Progenitor cell of endocrine pancreas (in vitro differentiated cells): ENCODE measurements around the gene COBL. TPM values are rescaled to one million over a fixed set of nuclear protein-coding genes. Genes with fewer than 3 reads are reported as not detected.

Source experiments
- DNase-seq: peaks from one replicate; pipeline ENCODE4 v3.0.0; 2021; ENCODE audit warnings: low spot score; ENCODE audit not compliant: unreplicated experiment
- H3K27ac Mint-ChIP-seq: 2 replicates; pipeline ENCODE4 v1.8.0; 2021; ENCODE audit warnings: mild to moderate bottlenecking, moderate library complexity, mixed read lengths
- H3K27me3 Mint-ChIP-seq: 2 replicates; pipeline ENCODE4 v1.8.0; 2021; ENCODE audit warnings: mixed read lengths
- H3K36me3 Mint-ChIP-seq: 2 replicates; pipeline ENCODE4 v1.8.0; 2022; ENCODE audit warnings: mixed read lengths; ENCODE audit not compliant: insufficient read depth
- H3K4me1 Mint-ChIP-seq: 2 replicates; pipeline ENCODE4 v1.8.0; 2021; ENCODE audit warnings: low read depth, mixed read lengths
- H3K4me3 Mint-ChIP-seq: 2 replicates; pipeline ENCODE4 v1.8.0; 2021; ENCODE audit warnings: low read depth, mild to moderate bottlenecking, moderate library complexity, mixed read lengths
- H3K9me3 Mint-ChIP-seq: 2 replicates; pipeline ENCODE4 v1.8.0; 2021; ENCODE audit warnings: low read depth, mixed read lengths
- CTCF ChIP-seq: fragments of 200-600 bp; sonication (generic); IDR thresholded peaks from one replicate; pipeline ENCODE4 v1.5.0; 2021; ENCODE audit warnings: antibody characterized with exemption, mild to moderate bottlenecking; ENCODE audit not compliant: unreplicated experiment
- total RNA-seq: library from RNA; stranded (reverse); gene quantifications from 2 replicates; pipeline ENCODE4 v1.2.1, GENCODE V29; 2021

The COBL gene
- total RNA-seq, 1 donor from 2014 or later = 21.3 TPM

DNA sequence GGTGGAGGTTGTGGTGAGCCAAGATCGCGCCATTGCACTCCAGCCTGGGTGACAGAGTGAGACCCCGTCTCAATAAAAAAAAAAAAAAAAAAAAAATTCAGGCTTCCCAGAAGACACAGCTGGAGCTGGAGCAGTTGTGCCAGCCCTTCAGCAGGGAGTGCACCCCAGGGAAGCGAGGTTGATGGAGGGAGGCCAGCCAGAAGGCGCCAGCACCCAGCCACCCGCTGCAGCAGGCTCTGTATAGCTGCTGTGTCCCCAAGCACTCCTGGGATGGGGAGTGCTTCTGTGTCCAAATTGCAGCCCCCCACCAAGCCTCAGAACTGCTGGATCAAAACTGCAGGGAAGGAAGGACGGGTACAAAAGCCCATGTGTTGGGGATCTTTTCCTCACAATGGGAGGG lies 47.8 kb downstream of the COBL start:
- TF ChIP-seq CTCF = no peak
- Mint-ChIP-seq H3K36me3 (peaks cover 1% of the 10 kb centered on the region), H3K4me1 (peaks cover 13% of the 10 kb centered on the region), H3K4me3 (no peak overlapping the region), H3K27ac (no peak overlapping the region), H3K9me3 (no peaks in the 10 kb centered on the region), H3K27me3 (peaks cover 7% of the 10 kb centered on the region)
- no peak for DNase-seq

DNA sequence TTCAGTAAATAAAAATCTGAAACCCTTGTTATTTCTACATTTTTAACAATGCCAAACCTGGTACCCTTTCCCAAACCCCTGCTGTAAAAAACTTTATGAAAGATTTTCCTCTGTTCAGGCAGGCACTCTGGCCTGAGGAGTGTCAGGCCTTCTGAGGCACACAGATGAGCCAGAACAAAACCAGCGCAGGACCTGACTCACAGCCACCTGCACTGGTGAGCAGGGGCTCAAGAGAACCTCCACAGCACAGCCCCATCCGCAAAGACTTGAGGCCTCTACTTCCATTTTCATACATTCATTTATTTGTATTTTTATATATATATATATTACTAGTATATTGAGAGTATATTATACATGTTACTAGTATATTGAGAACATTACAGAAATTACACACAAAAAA lies 49.4 kb downstream of the COBL start:
- TF ChIP-seq CTCF = no peak
- Mint-ChIP-seq H3K9me3 (no peaks in the 10 kb centered on the region), H3K4me3 (no peak overlapping the region), H3K4me1 (peaks cover 27% of the 10 kb centered on the region), H3K27me3 (peaks cover 2% of the 10 kb centered on the region), H3K36me3 (peaks cover 1% of the 10 kb centered on the region), H3K27ac (peak overlapping the region; percentile 69)
- no peak for DNase-seq

DNA sequence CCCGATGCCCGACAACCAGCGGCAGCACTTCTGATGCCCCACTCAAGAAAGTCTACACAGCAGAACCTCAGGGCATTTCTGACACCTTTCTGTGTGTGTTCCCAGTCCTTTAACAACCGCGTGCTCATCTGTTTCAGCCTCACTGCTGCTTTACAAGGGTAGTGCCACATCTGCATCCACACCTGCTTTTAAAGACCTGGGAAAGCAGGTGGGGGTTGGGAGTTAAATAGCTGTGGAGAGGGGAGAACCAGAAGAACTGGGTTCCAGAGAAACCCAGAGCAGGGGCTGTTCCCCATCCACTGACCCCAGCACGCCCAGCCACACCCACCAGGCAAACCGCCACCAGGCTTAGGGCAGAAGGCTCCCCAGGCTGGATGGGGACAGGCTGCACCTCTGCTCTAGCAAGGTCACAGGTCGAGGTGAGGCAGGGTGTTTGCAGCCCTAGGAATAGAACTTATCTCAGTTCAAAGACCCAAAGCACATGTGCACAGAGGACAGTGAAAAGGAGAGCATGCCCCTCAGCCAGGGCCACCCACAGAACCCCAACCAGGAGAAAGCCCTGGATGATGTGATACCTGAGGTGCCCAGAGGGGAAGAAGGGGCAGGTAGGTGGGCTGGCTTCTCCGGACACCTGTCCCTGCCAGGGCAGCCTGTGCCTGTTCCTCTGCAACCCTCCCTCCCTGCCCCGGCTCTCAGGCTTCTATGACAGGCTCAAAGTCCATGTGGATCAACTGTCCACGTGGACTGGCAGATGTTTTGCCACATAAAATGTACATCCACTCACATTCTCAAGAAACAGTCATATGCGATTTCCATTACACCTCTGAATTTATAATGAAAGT lies 51.3 kb downstream of the COBL start:
- TF ChIP-seq CTCF = no peak
- peaks cover 1% of the 10 kb centered on the region for H3K36me3 Mint-ChIP-seq
- H3K27ac Mint-ChIP-seq = no peak overlapping the region
- no peaks in the 10 kb centered on the region for H3K9me3 Mint-ChIP-seq
- no peaks in the 10 kb centered on the region for H3K27me3 Mint-ChIP-seq
- no peak for DNase-seq
- H3K4me1 Mint-ChIP-seq = peaks cover 27% of the 10 kb centered on the region
- no peak overlapping the region for H3K4me3 Mint-ChIP-seq

DNA sequence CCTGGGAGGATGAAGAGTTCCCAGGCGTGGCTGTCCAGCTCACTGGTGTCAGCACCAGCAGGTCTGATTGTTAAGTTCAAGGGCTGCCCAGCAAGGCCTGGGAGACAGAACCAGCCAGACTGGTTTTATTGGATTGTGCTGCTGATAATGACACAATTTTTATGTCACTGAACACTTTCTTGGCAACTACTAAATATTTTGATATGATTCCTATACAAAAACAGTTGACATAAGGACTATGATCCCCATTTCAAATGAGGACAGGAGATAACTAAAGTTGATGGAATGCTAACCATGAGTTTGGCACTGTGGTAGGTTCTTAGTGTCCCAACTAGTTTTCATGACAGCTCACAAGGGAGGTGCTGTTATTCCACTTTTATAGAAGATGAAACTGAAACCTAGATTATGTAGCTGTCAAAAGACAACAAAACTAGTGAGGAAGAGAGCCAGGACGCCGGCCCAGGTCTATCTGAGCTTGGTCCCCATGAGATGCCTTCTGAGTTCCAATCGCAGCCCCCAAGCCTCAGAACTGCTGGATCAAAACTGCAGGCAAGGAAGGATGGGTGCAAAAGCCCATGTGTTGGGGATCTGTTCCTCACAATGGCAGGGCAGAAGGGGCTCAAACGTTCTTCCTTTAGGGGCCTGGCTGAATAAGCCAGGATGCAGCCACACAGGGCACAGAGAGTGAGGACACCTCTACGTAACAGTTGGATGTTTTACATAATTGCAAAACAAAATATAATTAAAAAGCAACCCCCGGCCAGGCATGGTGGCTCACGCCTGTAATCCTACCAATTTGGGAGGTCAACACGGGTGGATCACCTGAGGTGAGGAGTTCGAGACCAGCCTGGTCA lies 52.8 kb downstream of the COBL start:
- DNase-seq = no peak
- no peaks in the 10 kb centered on the region for H3K27me3 Mint-ChIP-seq
- no peaks in the 10 kb centered on the region for H3K9me3 Mint-ChIP-seq
- no peak overlapping the region for H3K4me3 Mint-ChIP-seq
- peaks cover 26% of the 10 kb centered on the region for H3K4me1 Mint-ChIP-seq
- peaks cover 1% of the 10 kb centered on the region for H3K36me3 Mint-ChIP-seq
- no peak for TF ChIP-seq CTCF
- no peak overlapping the region for H3K27ac Mint-ChIP-seq

DNA sequence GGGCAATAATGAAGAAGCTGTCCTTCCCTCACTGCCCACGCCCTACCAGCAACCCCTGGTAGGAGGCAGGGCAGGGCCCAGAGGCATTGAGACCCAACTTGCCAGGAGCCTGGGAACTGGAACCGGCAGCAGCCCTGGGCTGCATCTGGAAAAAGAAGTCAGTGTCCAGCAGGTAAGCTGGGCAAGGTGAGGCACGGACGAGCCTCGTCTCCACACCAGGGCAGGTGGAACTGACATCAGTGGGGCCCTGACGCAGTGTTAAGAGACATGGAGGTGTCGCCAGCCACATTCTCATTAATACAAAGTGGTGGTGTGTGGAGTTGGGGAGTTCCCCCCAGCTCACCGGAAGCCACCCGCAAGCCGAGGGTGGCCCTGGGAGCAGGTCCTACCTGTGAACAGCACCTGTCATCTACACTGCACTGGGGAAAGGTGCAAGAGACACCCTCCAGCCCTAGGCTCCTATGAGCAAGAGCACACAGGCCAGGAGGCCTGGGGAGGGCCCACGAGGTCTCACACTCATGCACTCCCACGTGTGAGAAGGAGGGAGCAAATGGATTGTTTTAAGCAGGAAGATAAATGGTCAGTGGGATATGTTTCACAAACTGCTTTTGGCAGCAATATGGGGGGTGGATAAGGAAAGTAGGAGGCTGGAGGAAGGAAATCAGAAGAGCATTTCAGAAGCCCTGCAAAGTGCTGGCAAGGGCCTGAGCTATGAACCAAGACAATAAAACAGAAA lies 53.6 kb downstream of the COBL start:
- no peaks in the 10 kb centered on the region for H3K27me3 Mint-ChIP-seq
- no peaks in the 10 kb centered on the region for H3K36me3 Mint-ChIP-seq
- H3K4me1 Mint-ChIP-seq = peaks cover 27% of the 10 kb centered on the region
- H3K9me3 Mint-ChIP-seq = no peaks in the 10 kb centered on the region
- no peak overlapping the region for H3K27ac Mint-ChIP-seq
- no peak overlapping the region for H3K4me3 Mint-ChIP-seq
- DNase-seq = no peak
- TF ChIP-seq CTCF = no peak
